CD4-positive, alpha-beta T cell treated with Interleukin-10 for 1 hour (primary cell): ENCODE data around the gene UTP25.
"Not testable (repeated sequence)": the region's sequence is repeated elsewhere in the genome, so short reads cannot be mapped to it uniquely, and the experiment has no call there.

Source experiments
- DNase-seq: peaks from one replicate; pipeline ENCODE4 v3.0.0-alpha.2; 2020

The UTP25 gene

GRCh38 chr1:209900734-209901133, 73.0 kb downstream of the UTP25 start:
- no peak for DNase-seq

GRCh38 chr1:209901211-209901610, 73.4 kb downstream of the UTP25 start:
- DNase-seq = no peak

- not testable (repeated sequence) for DNase-seq
These were observed 77.0 kb downstream of the UTP25 start for GRCh38 chr1:209904774-209905173.
